Stimulated activated CD8-positive, alpha-beta memory T cell treated with anti-CD3 and anti-CD28 coated beads, Interleukin-4, amount 100 ng/mL, for 4 hours (primary cell): ENCODE data around the gene ANKRD22.
"Not testable (repeated sequence)": the region's sequence is repeated elsewhere in the genome, so short reads cannot be mapped to it uniquely, and the experiment has no call there.

Experiments
- DNase-seq, 2 donors: peaks; one replicate each; pipeline ENCODE4 v3.0.0-alpha.2; 2020; ENCODE audit warnings: low read depth in 2 of 2, low spot score in 1 of 2

ANKRD22 gene

GRCh38 chr10:88838766-88839350 lies 12.8 kb downstream of the ANKRD22 start:
- DNase-seq = no peak

GRCh38 chr10:88837632-88838031 lies 14.0 kb downstream of the ANKRD22 start:
- DNase-seq = not testable (repeated sequence)

- no peak for DNase-seq
Measured at GRCh38 chr10:88835910-88836221, 15.8 kb downstream of the ANKRD22 start.

- peak; percentile 74 to 86 for DNase-seq
Measured at GRCh38 chr10:88835096-88835909, 16.3 kb downstream of the ANKRD22 start.

GRCh38 chr10:88833723-88834122 lies 17.9 kb downstream of the ANKRD22 start:
- no peak for DNase-seq

GRCh38 chr10:88833156-88833555 lies 18.5 kb downstream of the ANKRD22 start:
- no peak for DNase-seq

- no peak for DNase-seq
Measured at GRCh38 chr10:88832376-88832775, 19.3 kb downstream of the ANKRD22 start.

GRCh38 chr10:88831709-88832108 lies 19.9 kb downstream of the ANKRD22 start:
- DNase-seq = no peak

- no peak for DNase-seq
Measured at GRCh38 chr10:88830643-88831268, 20.9 kb downstream of the ANKRD22 start.

GRCh38 chr10:88828310-88828709 lies 23.3 kb downstream of the ANKRD22 start:
- no peak for DNase-seq

- DNase-seq = no peak
Measured at GRCh38 chr10:88827671-88828070, 24.0 kb downstream of the ANKRD22 start.

- DNase-seq = no peak
Measured at GRCh38 chr10:88826388-88826787, 25.3 kb downstream of the ANKRD22 start.

GRCh38 chr10:88820748-88821401 lies 30.8 kb downstream of the ANKRD22 start:
- DNase-seq = no peak

- DNase-seq = no peak
Measured at GRCh38 chr10:88819290-88819689, 32.4 kb downstream of the ANKRD22 start.

- DNase-seq = no peak
Measured at GRCh38 chr10:88813200-88813599, 38.4 kb downstream of the ANKRD22 start.

GRCh38 chr10:88810196-88810961 lies 41.3 kb downstream of the ANKRD22 start:
- no peak for DNase-seq

GRCh38 chr10:88809621-88810020 lies 42.0 kb downstream of the ANKRD22 start:
- no peak for DNase-seq

- no peak for DNase-seq
Measured at GRCh38 chr10:88805924-88806323, 45.7 kb downstream of the ANKRD22 start.

GRCh38 chr10:88805361-88805760 lies 46.3 kb downstream of the ANKRD22 start:
- no peak for DNase-seq

- DNase-seq = no peak
Measured at GRCh38 chr10:88804083-88804812, 47.4 kb downstream of the ANKRD22 start.

GRCh38 chr10:88803641-88804040 lies 48.0 kb downstream of the ANKRD22 start:
- DNase-seq = no peak
